ENCODE results near the gene CEP104. TPM values are rescaled to one million over a fixed set of nuclear protein-coding genes. Genes with fewer than 3 reads are reported as not detected.

The CEP104 gene
- total and polyA plus RNA-seq, 2 donors (not counting 1 experiment from before 2014, with no cell fraction given), result 25.4 to 28.9 TPM

- no peak overlapping the region for H3K9ac ChIP-seq (ENCODE audit: insufficient read depth, low read length)
These were observed 36.7 kb downstream of the CEP104 start for GRCh38 chr1:3820316-3820715.

GRCh38 chr1:3819771-3820200 is 37.2 kb downstream of the CEP104 start:
- no peak overlapping the region for H2AFZ ChIP-seq (ENCODE audit: low read length)
- H3K27me3 ChIP-seq (ENCODE audit: control insufficient read depth, insufficient read depth, low read length), result no peaks in the 10 kb centered on the region
- no peaks in the 10 kb centered on the region for H4K20me1 ChIP-seq (ENCODE audit: control insufficient read depth, extremely low read depth, insufficient read depth, low read length)
- no peak overlapping the region for H3K4me2 ChIP-seq (ENCODE audit: extremely low read depth, insufficient read depth, low read length)
- no peak for TF ChIP-seq EZH2 (IDR thresholded peaks at IDR 0.05; ENCODE audit: low read length, missing control alignments)
- TF ChIP-seq CTCF (conservative IDR thresholded peaks at IDR 0.05 in 1 of 2, IDR thresholded peaks at IDR 0.05 in 1 of 2; ENCODE audit: low read depth in 1 of 2, low read length in 2 of 2), result no peak
- H3K4me1 ChIP-seq (ENCODE audit: control insufficient read depth, extremely low read depth, insufficient read depth, low read length), result no peaks in the 10 kb centered on the region
- H3K79me2 ChIP-seq (ENCODE audit: control insufficient read depth, insufficient read depth, low read length), result no peaks in the 10 kb centered on the region
- H3K36me3 ChIP-seq (ENCODE audit: control insufficient read depth, insufficient read depth, low read length), result peaks cover 8% of the 10 kb centered on the region
- no peak for DNase-seq (ENCODE audit: low read depth in 2 of 2)
- H3K9me3 ChIP-seq (ENCODE audit: control insufficient read depth, insufficient read depth, low read depth, low read length), result no peaks in the 10 kb centered on the region
- no peak overlapping the region for H3K9ac ChIP-seq (ENCODE audit: insufficient read depth, low read length)
- H3K4me3 ChIP-seq (replicated peaks in 1 of 4; ENCODE audit: control extremely low read depth in 1 of 4, insufficient read depth in 1 of 4, low read depth in 3 of 4, low read length in 4 of 4), result no peak overlapping the region
- no peak overlapping the region for H3K27ac ChIP-seq (ENCODE audit: insufficient read depth, low read length)

More at GRCh38 chr1:3820316-3820715, 36.7 kb downstream of the CEP104 start:
- Histone ChIP-seq H3K79me2 (ENCODE audit: control insufficient read depth, insufficient read depth, low read length) (no peaks in the 10 kb centered on the region), H3K27me3 (ENCODE audit: control insufficient read depth, insufficient read depth, low read length) (no peaks in the 10 kb centered on the region), H3K9me3 (ENCODE audit: control insufficient read depth, insufficient read depth, low read depth, low read length) (no peaks in the 10 kb centered on the region), H3K36me3 (ENCODE audit: control insufficient read depth, insufficient read depth, low read length) (peaks cover 8% of the 10 kb centered on the region), H3K4me3 (replicated peaks in 1 of 4; ENCODE audit: control extremely low read depth in 1 of 4, insufficient read depth in 1 of 4, low read depth in 3 of 4, low read length in 4 of 4) (no peak overlapping the region), H2AFZ (ENCODE audit: low read length) (no peak overlapping the region), H3K27ac (ENCODE audit: insufficient read depth, low read length) (no peak overlapping the region), H3K4me1 (ENCODE audit: control insufficient read depth, extremely low read depth, insufficient read depth, low read length) (no peaks in the 10 kb centered on the region), H4K20me1 (ENCODE audit: control insufficient read depth, extremely low read depth, insufficient read depth, low read length) (no peaks in the 10 kb centered on the region), H3K4me2 (ENCODE audit: extremely low read depth, insufficient read depth, low read length) (no peak overlapping the region)
- TF ChIP-seq CTCF (conservative IDR thresholded peaks at IDR 0.05 in 1 of 2, IDR thresholded peaks at IDR 0.05 in 1 of 2; ENCODE audit: low read depth in 1 of 2, low read length in 2 of 2) (no peak), EZH2 (IDR thresholded peaks at IDR 0.05; ENCODE audit: low read length, missing control alignments) (no peak)
- DNase-seq (ENCODE audit: low read depth in 2 of 2), result no peak

- Histone ChIP-seq H3K36me3 (ENCODE audit: control insufficient read depth, insufficient read depth, low read length) (peaks cover 6% of the 10 kb centered on the region), H3K9ac (ENCODE audit: insufficient read depth, low read length) (no peak overlapping the region), H3K27me3 (ENCODE audit: control insufficient read depth, insufficient read depth, low read length) (no peaks in the 10 kb centered on the region), H3K79me2 (ENCODE audit: control insufficient read depth, insufficient read depth, low read length) (no peaks in the 10 kb centered on the region), H4K20me1 (ENCODE audit: control insufficient read depth, extremely low read depth, insufficient read depth, low read length) (no peaks in the 10 kb centered on the region), H3K4me3 (replicated peaks in 1 of 4; ENCODE audit: control extremely low read depth in 1 of 4, insufficient read depth in 1 of 4, low read depth in 3 of 4, low read length in 4 of 4) (no peak overlapping the region), H3K9me3 (ENCODE audit: control insufficient read depth, insufficient read depth, low read depth, low read length) (no peaks in the 10 kb centered on the region), H3K4me2 (ENCODE audit: extremely low read depth, insufficient read depth, low read length) (no peak overlapping the region), H3K4me1 (ENCODE audit: control insufficient read depth, extremely low read depth, insufficient read depth, low read length) (no peaks in the 10 kb centered on the region), H3K27ac (ENCODE audit: insufficient read depth, low read length) (no peak overlapping the region), H2AFZ (ENCODE audit: low read length) (no peak overlapping the region)
- no peak for DNase-seq (ENCODE audit: low read depth in 2 of 2)
- no peak for TF ChIP-seq EZH2 (IDR thresholded peaks at IDR 0.05; ENCODE audit: low read length, missing control alignments)
- TF ChIP-seq CTCF (conservative IDR thresholded peaks at IDR 0.05 in 1 of 2, IDR thresholded peaks at IDR 0.05 in 1 of 2; ENCODE audit: low read depth in 1 of 2, low read length in 2 of 2), result no peak
These were observed 39.0 kb downstream of the CEP104 start for GRCh38 chr1:3817821-3818597.

All from fibroblast of lung (primary cell).